Measurements from ENCODE around the gene MORN5. TPM values are rescaled to one million over a fixed set of nuclear protein-coding genes. Genes with fewer than 3 reads are reported as not detected.

MORN5 gene
- total RNA-seq, 4 donors from 2014 or later = not detected

- intact Hi-C loops (cut with DNase I; ENCODE audit: low total_unique reads) = no loop called here
- no peak for DNase-seq (ENCODE audit: low spot score in 2 of 2)
- TF ChIP-seq CTCF (IDR thresholded peaks at IDR 0.05) (no peak), POLR2A (IDR thresholded peaks at IDR 0.05) (no peak)
- WGBS, 2 donors = 77 to 94% methylated on average over 7 of the region's 7 CpGs
- no peak overlapping the region for H3K4me3 ChIP-seq (ENCODE audit: low read depth, poor library complexity, severe bottlenecking)
These were observed 12.4 kb downstream of the MORN5 start for GRCh38 chr9:122172131-122172530.

DNA sequence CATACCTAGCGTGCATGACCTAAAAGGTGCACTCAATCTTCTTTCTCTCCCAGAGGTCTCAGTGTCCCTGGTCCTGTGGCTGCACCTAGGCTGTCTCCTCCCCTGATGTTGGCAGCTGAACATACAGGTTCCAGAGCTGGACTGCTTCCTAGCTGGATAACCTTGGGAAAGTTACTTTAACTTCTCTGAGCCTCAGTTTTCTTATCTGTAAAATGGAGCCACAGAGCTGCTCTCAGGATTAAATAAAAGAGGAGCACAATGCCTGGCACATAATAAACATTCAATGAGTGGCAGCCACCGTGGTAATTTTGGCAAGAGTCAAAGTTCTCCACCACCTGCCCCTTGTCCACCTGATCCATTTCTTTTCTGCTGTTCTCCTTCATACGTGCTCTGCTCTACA is 14.0 kb downstream of the MORN5 start:
- no peak for DNase-seq (ENCODE audit: low spot score in 2 of 2)
- H3K4me3 ChIP-seq (ENCODE audit: low read depth, poor library complexity, severe bottlenecking) = no peak overlapping the region
- 80 to 83% methylated on average over 3 of the region's 3 CpGs for WGBS, 2 donors
- TF ChIP-seq POLR2A (IDR thresholded peaks at IDR 0.05) = no peak
- no peak for TF ChIP-seq CTCF (IDR thresholded peaks at IDR 0.05)
- intact Hi-C loops (cut with DNase I; ENCODE audit: low total_unique reads) = no loop called here

- 83 to 84% methylated on average over 2 of the region's 2 CpGs for WGBS, 2 donors
- DNase-seq (ENCODE audit: low spot score in 2 of 2) = no peak
- intact Hi-C loops (cut with DNase I; ENCODE audit: low total_unique reads) = no loop called here
- TF ChIP-seq CTCF (IDR thresholded peaks at IDR 0.05) (no peak), POLR2A (IDR thresholded peaks at IDR 0.05) (no peak)
- H3K4me3 ChIP-seq (ENCODE audit: low read depth, poor library complexity, severe bottlenecking) = no peak overlapping the region
These were observed 17.2 kb downstream of the MORN5 start for GRCh38 chr9:122176916-122177315.

DNA sequence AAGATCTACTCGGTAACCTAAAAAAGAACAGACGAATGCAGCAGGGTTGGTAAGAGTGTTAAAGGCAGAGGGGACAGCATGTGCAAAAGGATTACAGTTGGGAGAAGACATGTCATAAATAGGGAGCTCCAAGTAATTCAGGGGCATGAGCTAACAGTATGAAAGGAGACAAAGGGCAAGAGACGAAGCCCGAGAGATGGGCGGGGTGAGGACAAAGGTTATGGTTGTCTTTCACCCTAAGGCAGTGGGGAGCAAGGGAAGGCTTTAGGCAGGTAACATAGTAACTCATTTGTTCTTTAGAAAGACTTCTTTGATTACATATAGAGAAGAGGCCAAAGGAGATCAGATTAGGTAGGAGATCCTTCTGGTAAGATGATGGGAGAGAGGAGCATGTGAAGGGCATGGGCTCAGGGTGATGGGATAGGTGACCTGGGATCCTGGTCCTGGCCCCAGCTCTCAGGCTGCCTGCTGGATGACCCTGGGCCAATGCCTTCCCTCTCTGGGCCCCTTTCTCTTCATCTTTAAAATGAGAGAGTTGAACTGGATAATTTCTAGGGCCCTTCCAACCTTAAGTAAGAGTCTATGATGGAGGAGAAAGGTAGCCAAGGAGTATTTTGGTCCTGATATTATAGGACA is 19.5 kb downstream of the MORN5 start:
- WGBS, 2 donors = 72 to 75% methylated on average over 5 of the region's 5 CpGs
- no peak overlapping the region for H3K4me3 ChIP-seq (ENCODE audit: low read depth, poor library complexity, severe bottlenecking)
- DNase-seq (ENCODE audit: low spot score in 2 of 2) = no peak
- intact Hi-C loops (cut with DNase I; ENCODE audit: low total_unique reads) = no loop called here
- TF ChIP-seq CTCF (IDR thresholded peaks at IDR 0.05) = no peak
- no peak for TF ChIP-seq POLR2A (IDR thresholded peaks at IDR 0.05)

DNA sequence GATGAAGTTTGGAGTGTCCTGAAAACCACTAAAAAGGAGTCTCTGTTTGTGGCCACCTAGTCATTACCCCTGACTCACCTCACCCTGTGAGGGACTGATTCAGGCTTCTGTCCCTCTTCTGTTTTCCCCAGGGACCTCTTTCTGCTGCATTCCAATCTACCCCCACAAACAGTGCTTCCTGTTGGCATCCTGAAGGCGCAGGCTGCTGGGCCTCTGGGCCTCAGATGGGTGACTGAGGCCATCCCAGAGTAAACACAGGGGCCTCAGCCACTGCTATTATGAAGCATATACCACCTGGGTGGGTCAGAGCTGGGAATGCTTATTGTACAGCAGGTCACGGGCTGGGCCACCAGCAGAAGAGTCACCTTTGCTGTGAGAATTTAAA is 20.0 kb downstream of the MORN5 start:
- TF ChIP-seq CTCF (IDR thresholded peaks at IDR 0.05) (no peak), POLR2A (IDR thresholded peaks at IDR 0.05) (no peak)
- no peak for DNase-seq (ENCODE audit: low spot score in 2 of 2)
- H3K4me3 ChIP-seq (ENCODE audit: low read depth, poor library complexity, severe bottlenecking) = no peak overlapping the region
- WGBS, 2 donors = 79 to 81% methylated on average over 2 of the region's 2 CpGs
- intact Hi-C loops (cut with DNase I; ENCODE audit: low total_unique reads) = no loop called here

- DNase-seq (ENCODE audit: low spot score in 2 of 2) = no peak
These were observed 20.9 kb downstream of the MORN5 start for GRCh38 chr9:122180633-122181032.

More at GRCh38 chr9:122180633-122181032, 20.9 kb downstream of the MORN5 start:
- TF ChIP-seq POLR2A (IDR thresholded peaks at IDR 0.05) (no peak), CTCF (IDR thresholded peaks at IDR 0.05) (no peak)
- H3K4me3 ChIP-seq (ENCODE audit: low read depth, poor library complexity, severe bottlenecking) = no peak overlapping the region
- WGBS, 2 donors = 23 to 70% methylated on average over 4 of the region's 4 CpGs
- intact Hi-C loops (cut with DNase I; ENCODE audit: low total_unique reads) = no loop called here

Measured in lower leg skin (tissue), 4 donors.